ENCODE results near the gene ADK. TPM values are rescaled to one million over a fixed set of nuclear protein-coding genes. Genes with fewer than 3 reads are reported as not detected.

Gene ADK
- total and polyA plus RNA-seq, 2 of the 4 experiments (the other 2 are of a cell fraction), result 30.6 to 40.9 TPM

- Histone ChIP-seq H2BK120ac (ENCODE audit: low read depth, low read length) (no peak overlapping the region), H2BK5ac (ENCODE audit: low read depth, low read length, poor library complexity, severe bottlenecking) (no peak overlapping the region), H2AK5ac (ENCODE audit: low read depth, low read length) (no peak overlapping the region; the same call in 1 of the 2 replicates), H3K27ac (ENCODE audit: insufficient read depth, low read length) (no peak overlapping the region), H3K4ac (ENCODE audit: low read depth, low read length) (no peak overlapping the region), H4K20me1 (ENCODE audit: insufficient read depth, low read length) (no peaks in the 10 kb centered on the region), H2BK15ac (ENCODE audit: low read depth, low read length) (no peak overlapping the region), H3K4me2 (ENCODE audit: low read depth, low read length) (no peak overlapping the region; the same call in 1 of the 2 replicates), H4K8ac (ENCODE audit: low read depth in 2 of 2, low read length in 2 of 2) (no peak overlapping the region), H2AFZ (replicated peaks; ENCODE audit: low read length, poor library complexity) (no peak overlapping the region), H3K4me3 (ENCODE audit: insufficient read depth, low read depth, low read length) (no peak overlapping the region), H2BK20ac (ENCODE audit: low read depth, low read length) (no peak overlapping the region), H3K18ac (ENCODE audit: low read depth, low read length) (no peak overlapping the region; the same call in 1 of the 2 replicates), H3K14ac (replicated peaks; ENCODE audit: low read depth, low read length) (no peak overlapping the region; the same call in 1 of the 2 replicates), H3K9me3 (ENCODE audit: control insufficient read depth, insufficient read depth, low read length) (no peaks in the 10 kb centered on the region), H2AK9ac (replicated peaks; ENCODE audit: low read depth, low read length, poor library complexity) (no peak overlapping the region), H3K23ac (ENCODE audit: low read depth, low read length) (no peak overlapping the region), H3K9me1 (ENCODE audit: insufficient read depth, low read length) (no peaks in the 10 kb centered on the region; the same call in 1 of the 2 replicates), H3K56ac (ENCODE audit: extremely low read depth, insufficient read depth, low read length) (no peak overlapping the region), H3K36me3 (ENCODE audit: control insufficient read depth, insufficient read depth, low read length) (no peaks in the 10 kb centered on the region), H3K9ac (ENCODE audit: low read depth, low read length) (no peak overlapping the region), H3K4me1 (ENCODE audit: control insufficient read depth, insufficient read depth, low read length) (no peaks in the 10 kb centered on the region; the same call in 1 of the 2 replicates), H4K91ac (ENCODE audit: insufficient read depth, low read depth, low read length) (no peak overlapping the region), H3K27me3 (ENCODE audit: control insufficient read depth, insufficient read depth, low read length) (no peaks in the 10 kb centered on the region), H4K5ac (ENCODE audit: low read depth, low read length) (no peak overlapping the region), H3K79me1 (ENCODE audit: low read depth in 1 of 2, low read length in 2 of 2) (peaks cover 7 to 18% of the 10 kb centered on the region in 2 experiments; a peak in 3 of 4 replicates)
- ATAC-seq (ENCODE audit: low read depth), result no peak
- ChIA-PET CTCF (no interaction called here), POLR2A (ENCODE audit: unreplicated experiment) (no interaction called here)
- no CpG with 5 or more reads among the region's 5 CpGs for WGBS, 2 experiments (ENCODE audit: extremely low coverage in 2 of 2, insufficient read length in 1 of 2)
- dilution Hi-C loops (cut with HindIII; ENCODE audit: low sequenced_read_pairs, unreplicated experiment) (no loop called here), intact Hi-C loops (cut with micrococcal nuclease) (loop anchor here (5.0 kb wide), 1 partner anchor 55 kb away; no protein-coding TSS in a partner anchor), in situ Hi-C loops (cut with MboI; ENCODE audit: low sequenced_read_pairs) (no loop called here)
- no peak for DNase-seq
- BruUV-seq (replicated peaks), result no TSS peak
- TF ChIP-seq NFE2L2 (IDR thresholded peaks at IDR 0.05; ENCODE audit: low read depth, low read length), result no peak
- TF ChIP-seq MXI1 (IDR thresholded peaks at IDR 0.05; ENCODE audit: borderline replicate concordance, low read depth, low read length), result no peak
- TF ChIP-seq MAZ (IDR thresholded peaks at IDR 0.05; ENCODE audit: borderline replicate concordance, low read depth, low read length), result no peak
- TF ChIP-seq BHLHE40 (IDR thresholded peaks at IDR 0.05; ENCODE audit: low read depth, low read length), result no peak
- no peak for TF ChIP-seq RAD21 (IDR thresholded peaks at IDR 0.05; ENCODE audit: low read length)
- no peak for TF ChIP-seq CEBPB (IDR thresholded peaks at IDR 0.05; ENCODE audit: low read depth, low read length)
- no peak for TF ChIP-seq RCOR1 (IDR thresholded peaks at IDR 0.05; ENCODE audit: insufficient replicate concordance, low read length)
- TF ChIP-seq CHD1 (IDR thresholded peaks at IDR 0.05; ENCODE audit: low read depth, low read length), result no peak
- TF ChIP-seq ELK1 (IDR thresholded peaks at IDR 0.05; ENCODE audit: borderline replicate concordance, low read depth, low read length), result no peak
- no peak for TF ChIP-seq POLR2A (IDR thresholded peaks at IDR 0.05; ENCODE audit: low read depth, low read length)
- TF ChIP-seq CTCF (conservative IDR thresholded peaks at IDR 0.05; ENCODE audit: low read depth, low read length), result no peak
- TF ChIP-seq MAFK (IDR thresholded peaks at IDR 0.05; ENCODE audit: low read depth, low read length), result no peak
- TF ChIP-seq RFX5 (IDR thresholded peaks at IDR 0.05; ENCODE audit: low read depth, low read length), result no peak
- no peak for TF ChIP-seq FOS (IDR thresholded peaks at IDR 0.05; ENCODE audit: low read depth, low read length)
- TF ChIP-seq SMC3 (IDR thresholded peaks at IDR 0.05; ENCODE audit: low read depth, low read length), result no peak
- TF ChIP-seq USF2 (IDR thresholded peaks at IDR 0.05; ENCODE audit: low read depth, low read length), result no peak
Observed at GRCh38 chr10:74377476-74377875, 226.5 kb downstream of the ADK start.

Data from IMR-90 (cell line).